Retinal pigment epithelial cell (primary cell): ENCODE data around the gene BRAF.

Source experiments
- DNase-seq: peaks from one replicate; pipeline ENCODE4 v3.0.0-alpha.2; 2010; ENCODE audit warnings: low read depth
- H3K4me3 ChIP-seq: 2 replicates; pipeline ENCODE4 v1.5.1; 2011; ENCODE audit warnings: mild to moderate bottlenecking, low read length, control low read depth, moderate library complexity
- CTCF ChIP-seq: conservative IDR thresholded peaks from 2 replicates; pipeline ENCODE4 v1.5.1; 2011; ENCODE audit warnings: low read depth, low read length, control low read depth, inconsistent platforms

The BRAF gene

GRCh38 chr7:140902303-140902953, 22.3 kb downstream of the BRAF start:
- TF ChIP-seq CTCF, result no peak
- no peak overlapping the region for H3K4me3 ChIP-seq
- DNase-seq, result no peak

GRCh38 chr7:140901941-140902302, 22.8 kb downstream of the BRAF start:
- no peak overlapping the region for H3K4me3 ChIP-seq
- DNase-seq, result no peak
- TF ChIP-seq CTCF, result no peak

GRCh38 chr7:140899883-140900282, 24.8 kb downstream of the BRAF start:
- DNase-seq, result no peak
- no peak for TF ChIP-seq CTCF
- no peak overlapping the region for H3K4me3 ChIP-seq

- no peak overlapping the region for H3K4me3 ChIP-seq
- TF ChIP-seq CTCF, result no peak
- DNase-seq, result no peak
Observed at GRCh38 chr7:140898786-140899536, 25.8 kb downstream of the BRAF start.

GRCh38 chr7:140896996-140897395, 27.7 kb downstream of the BRAF start:
- no peak for TF ChIP-seq CTCF
- no peak for DNase-seq
- no peak overlapping the region for H3K4me3 ChIP-seq

- no peak overlapping the region for H3K4me3 ChIP-seq
- no peak for TF ChIP-seq CTCF
- DNase-seq, result no peak
Observed at GRCh38 chr7:140889645-140890044, 35.1 kb downstream of the BRAF start.

GRCh38 chr7:140889150-140889549, 35.6 kb downstream of the BRAF start:
- H3K4me3 ChIP-seq, result no peak overlapping the region
- no peak for TF ChIP-seq CTCF
- no peak for DNase-seq
